GM12865 (cell line): ENCODE measurements around the gene MICAL3.

Experiments
- DNase-seq: peaks from one replicate; pipeline ENCODE4 v3.0.0; 2010; ENCODE audit warnings: low read depth
- H3K4me3 ChIP-seq: 2 replicates; pipeline ENCODE4 v1.5.1; 2011; ENCODE audit warnings: mild to moderate bottlenecking, low read depth, low read length, control low read depth
- CTCF ChIP-seq: IDR thresholded peaks from 2 replicates; pipeline ENCODE4 v1.5.1; 2011; ENCODE audit warnings: low read length, control low read depth, low read depth, inconsistent platforms; ENCODE audit not compliant: insufficient read depth; ENCODE audit errors: missing control alignments

Gene MICAL3

GRCh38 chr22:17883356-17883755 is 141.0 kb downstream of the MICAL3 start:
- DNase-seq: no peak
- no peak for TF ChIP-seq CTCF
- H3K4me3 ChIP-seq: no peak overlapping the region

- H3K4me3 ChIP-seq: no peak overlapping the region
- DNase-seq: no peak
- TF ChIP-seq CTCF: no peak
These were observed 141.6 kb downstream of the MICAL3 start for GRCh38 chr22:17882727-17883126.

GRCh38 chr22:17882162-17882561 is 142.2 kb downstream of the MICAL3 start:
- no peak for DNase-seq
- no peak overlapping the region for H3K4me3 ChIP-seq
- no peak for TF ChIP-seq CTCF

GRCh38 chr22:17881366-17881765 is 143.0 kb downstream of the MICAL3 start:
- H3K4me3 ChIP-seq: no peak overlapping the region
- DNase-seq: no peak
- TF ChIP-seq CTCF: no peak

- no peak for TF ChIP-seq CTCF
- DNase-seq: no peak
- H3K4me3 ChIP-seq: no peak overlapping the region
These were observed 143.9 kb downstream of the MICAL3 start for GRCh38 chr22:17880468-17880867.

GRCh38 chr22:17880020-17880419 is 144.3 kb downstream of the MICAL3 start:
- TF ChIP-seq CTCF: no peak
- no peak overlapping the region for H3K4me3 ChIP-seq
- no peak for DNase-seq

GRCh38 chr22:17878941-17879340 is 145.4 kb downstream of the MICAL3 start:
- no peak for TF ChIP-seq CTCF
- DNase-seq: no peak

More at GRCh38 chr22:17878941-17879340, 145.4 kb downstream of the MICAL3 start:
- no peak overlapping the region for H3K4me3 ChIP-seq
